ENCODE measurements around the gene DCLRE1B.

DCLRE1B gene

DNA sequence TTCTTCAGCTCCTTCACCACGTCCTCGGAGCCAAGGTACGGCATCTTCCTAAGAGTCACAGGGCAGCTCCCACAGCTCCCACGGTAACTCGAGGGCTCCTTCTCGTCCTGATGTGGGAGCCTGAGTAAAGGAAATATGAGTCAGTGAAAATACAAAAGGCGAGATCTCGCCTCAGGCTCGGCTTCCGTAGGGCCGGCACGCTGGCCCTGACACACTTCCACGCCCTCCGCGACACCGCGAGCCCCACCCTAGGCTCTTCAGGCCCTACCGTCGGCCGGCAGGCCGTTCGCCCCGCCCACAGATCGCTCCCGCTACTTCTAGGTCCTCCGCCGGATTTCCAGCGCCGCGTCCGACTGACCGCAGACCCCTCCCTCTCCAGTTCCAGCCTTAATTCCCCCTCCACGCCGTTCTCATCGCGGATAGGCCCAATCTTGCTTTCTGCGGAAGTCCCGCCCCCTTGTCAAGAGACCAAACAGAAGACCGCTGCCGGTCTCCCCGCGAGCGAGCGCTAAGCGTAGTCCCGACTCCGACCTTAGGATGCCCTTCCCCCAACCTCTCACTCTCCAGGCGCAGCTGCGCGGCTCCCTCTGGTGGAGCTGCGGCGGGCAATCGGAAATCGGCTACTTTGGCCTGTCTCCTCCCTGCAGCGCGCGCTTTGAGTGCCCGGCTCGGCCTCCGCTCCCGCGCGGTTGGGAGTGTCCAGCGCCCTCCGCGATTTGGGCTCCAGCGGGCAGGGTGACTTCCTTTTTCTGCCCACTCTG is at the start of gene DCLRE1B, which contains the start of gene AP4B1:
TSS of gene DCLRE1B (plus strand) at position 653 of the 761 bp plus-strand sequence. CDS start 261 bp downstream, outside the sequence.
TSS of gene AP4B1 (minus strand) at position 126 of the 761 bp plus-strand sequence. CDS start at position 44, 82 bp downstream.
- TF ChIP-seq, protein P1, sequence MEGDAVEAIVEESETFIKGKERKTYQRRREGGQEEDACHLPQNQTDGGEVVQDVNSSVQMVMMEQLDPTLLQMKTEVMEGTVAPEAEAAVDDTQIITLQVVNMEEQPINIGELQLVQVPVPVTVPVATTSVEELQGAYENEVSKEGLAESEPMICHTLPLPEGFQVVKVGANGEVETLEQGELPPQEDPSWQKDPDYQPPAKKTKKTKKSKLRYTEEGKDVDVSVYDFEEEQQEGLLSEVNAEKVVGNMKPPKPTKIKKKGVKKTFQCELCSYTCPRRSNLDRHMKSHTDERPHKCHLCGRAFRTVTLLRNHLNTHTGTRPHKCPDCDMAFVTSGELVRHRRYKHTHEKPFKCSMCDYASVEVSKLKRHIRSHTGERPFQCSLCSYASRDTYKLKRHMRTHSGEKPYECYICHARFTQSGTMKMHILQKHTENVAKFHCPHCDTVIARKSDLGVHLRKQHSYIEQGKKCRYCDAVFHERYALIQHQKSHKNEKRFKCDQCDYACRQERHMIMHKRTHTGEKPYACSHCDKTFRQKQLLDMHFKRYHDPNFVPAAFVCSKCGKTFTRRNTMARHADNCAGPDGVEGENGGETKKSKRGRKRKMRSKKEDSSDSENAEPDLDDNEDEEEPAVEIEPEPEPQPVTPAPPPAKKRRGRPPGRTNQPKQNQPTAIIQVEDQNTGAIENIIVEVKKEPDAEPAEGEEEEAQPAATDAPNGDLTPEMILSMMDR (IDR thresholded peaks at IDR 0.05) = peak; percentile 59

DNA sequence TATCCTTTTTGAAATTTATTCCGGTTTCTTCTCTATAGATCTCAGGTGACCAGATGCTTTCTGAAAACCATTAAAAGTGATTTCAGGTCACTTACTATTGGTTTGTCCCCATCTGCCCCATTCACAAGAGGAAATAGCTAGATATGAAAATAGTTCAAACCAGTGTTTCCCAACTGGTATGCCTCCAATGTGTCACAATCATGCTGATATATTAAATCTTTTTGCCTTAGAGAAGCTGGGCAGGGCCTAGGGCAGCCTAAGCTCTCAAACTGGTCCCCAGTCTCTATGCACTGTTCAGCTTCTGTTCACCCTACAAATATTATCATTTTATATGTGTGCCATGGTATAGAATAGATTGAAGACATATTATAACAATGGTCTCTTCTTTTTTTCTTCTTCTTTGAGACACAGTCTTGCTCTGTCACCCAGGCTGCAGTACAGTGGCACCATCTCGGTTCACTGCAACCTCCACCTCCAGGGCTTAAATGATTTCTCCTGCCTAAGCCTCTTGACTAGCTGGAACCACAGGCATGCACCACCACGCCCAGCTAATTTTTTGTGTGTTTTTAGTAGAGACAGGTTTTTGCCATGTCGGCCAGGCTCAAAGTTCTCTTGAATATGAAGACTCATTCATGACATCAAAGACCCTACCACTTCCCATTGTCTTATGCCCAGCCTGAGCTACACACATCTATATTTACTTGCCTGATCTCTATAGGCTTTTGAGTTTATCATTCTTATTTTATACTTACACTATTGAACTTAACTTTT is 49.3 kb upstream of the DCLRE1B start:
- TF ChIP-seq, protein P1 (IDR thresholded peaks at IDR 0.05) = no peak

DNA sequence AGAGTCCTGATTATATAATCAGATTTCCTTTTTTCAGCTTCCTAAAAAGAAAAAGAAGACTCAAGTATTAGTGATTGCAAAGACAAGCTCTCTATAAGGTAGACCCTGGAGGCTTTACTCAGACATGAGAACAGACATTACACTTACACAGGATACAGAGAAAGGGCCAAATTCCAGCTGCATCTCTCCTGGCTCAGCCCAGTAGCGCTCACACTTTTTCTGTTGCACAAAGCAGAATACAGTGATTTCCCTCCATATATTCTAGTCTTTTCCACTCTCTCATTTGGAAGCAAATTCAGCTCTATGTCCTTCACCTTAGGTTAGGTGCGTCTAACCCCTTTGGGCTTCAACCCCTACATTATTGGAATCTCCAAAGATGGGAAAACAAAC is 48.7 kb upstream of the DCLRE1B start:
- TF ChIP-seq, protein P1 (IDR thresholded peaks at IDR 0.05) = no peak

DNA sequence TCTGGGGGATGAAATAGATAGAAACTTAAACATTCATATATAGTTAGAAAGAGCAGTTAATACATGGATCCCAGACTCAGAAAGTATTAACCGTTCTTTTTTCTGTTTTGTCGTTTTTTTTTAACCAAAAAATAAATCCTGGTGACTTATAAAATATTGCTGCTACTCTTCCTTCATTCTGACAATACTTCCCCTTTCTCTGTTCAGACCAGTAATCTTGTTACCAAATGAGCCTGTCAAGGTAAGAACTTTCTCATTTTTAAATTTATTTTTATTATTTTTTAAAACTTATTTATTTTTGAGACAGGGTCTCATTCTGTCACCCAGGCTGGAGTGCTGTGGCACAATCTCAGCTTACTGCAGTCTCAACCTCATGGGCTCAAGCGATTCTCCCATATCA is 47.4 kb upstream of the DCLRE1B start:
- TF ChIP-seq, protein P1 (IDR thresholded peaks at IDR 0.05) = no peak

DNA sequence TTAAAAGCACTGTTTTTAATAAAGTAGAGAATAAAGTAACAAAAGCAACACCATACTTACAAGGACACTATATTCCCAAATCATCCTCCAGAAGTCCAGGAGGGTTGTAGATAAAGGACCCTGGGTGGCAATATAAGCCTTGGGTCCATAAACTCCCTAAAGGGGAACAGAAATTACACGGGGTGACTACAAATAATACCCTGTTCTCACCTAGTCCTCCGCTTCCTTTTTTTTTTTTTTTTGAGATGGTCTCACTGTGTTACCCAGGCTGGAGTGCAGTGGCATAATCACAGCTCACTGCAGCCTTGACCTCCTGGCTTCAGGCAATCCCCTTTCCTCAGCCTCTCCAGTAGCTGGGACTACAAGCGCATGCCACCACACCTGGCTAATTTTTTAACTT is 46.7 kb upstream of the DCLRE1B start:
- TF ChIP-seq, protein P1 (IDR thresholded peaks at IDR 0.05) = no peak

DNA sequence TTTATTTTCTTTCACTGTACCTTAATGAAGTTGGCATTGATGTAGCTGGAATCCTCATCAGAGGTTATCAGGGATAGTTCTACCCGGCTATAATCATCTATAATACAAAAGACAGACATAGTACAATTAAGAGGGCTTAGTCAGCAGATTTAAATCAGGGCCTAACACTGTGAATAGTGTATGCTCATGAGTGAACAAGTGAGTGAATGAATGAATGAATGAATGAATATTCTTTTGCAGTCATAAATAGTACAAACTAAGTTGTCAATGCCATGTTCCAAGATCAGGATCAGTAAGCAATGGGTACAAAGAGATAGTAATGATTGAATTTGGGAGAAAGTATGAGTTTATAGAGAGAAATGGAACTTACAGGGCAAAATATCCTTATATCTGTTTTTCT is 46.1 kb upstream of the DCLRE1B start:
- TF ChIP-seq, protein P1 (IDR thresholded peaks at IDR 0.05) = no peak

DNA sequence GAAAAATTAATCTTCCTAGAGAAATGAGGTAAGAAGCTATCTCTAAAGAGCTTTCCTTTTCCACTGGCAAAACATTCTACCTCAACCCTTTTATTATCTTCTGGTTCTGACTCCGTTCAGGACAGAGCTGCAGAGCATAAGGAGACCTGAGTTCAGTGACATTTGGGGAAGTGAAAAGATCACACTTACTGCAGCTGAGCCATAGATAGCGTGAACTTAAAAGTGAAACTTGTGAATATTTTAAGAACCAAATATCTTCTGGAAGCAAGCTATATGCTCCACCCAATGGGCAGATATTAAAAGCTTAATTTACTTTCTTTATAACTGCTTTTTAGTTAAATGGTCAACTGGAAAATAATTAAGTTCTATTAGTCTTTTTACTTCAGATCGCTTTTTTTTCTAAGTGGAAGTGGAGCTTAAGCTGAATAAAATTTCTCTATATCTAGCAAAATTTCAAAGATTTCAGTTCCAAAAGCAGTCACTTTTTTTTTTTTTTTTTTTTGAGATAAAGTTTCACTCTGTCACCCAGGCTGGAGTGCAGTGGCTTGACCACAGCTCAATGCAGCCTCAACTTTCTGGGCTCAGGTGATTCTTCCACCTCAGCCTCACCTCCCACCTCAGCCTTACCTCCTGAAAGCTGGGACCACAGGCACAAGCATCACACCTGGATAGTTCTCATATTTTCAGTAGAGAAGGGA is 45.5 kb upstream of the DCLRE1B start:
- TF ChIP-seq, protein P1 (IDR thresholded peaks at IDR 0.05) = no peak

Data from LNCAP (cell line).